Gastrocnemius medialis (tissue), 4 donors: Measurements from ENCODE around the gene SUPT20HL2. TPM values are rescaled to one million over a fixed set of nuclear protein-coding genes. Genes with fewer than 3 reads are reported as not detected.
A peak's percentile ranks its signal among the peaks of the same experiment; 100 is the strongest.

Experiments
- ATAC-seq, 2 donors: fragments of 150-250 bp; one replicate each; pipeline ENCODE4 v1.9.1; 2016
- DNase-seq, 2 donors: peaks; one replicate each; pipeline ENCODE4 v3.0.0-alpha.2; 2019
- H3K27ac ChIP-seq, 4 donors: fragments of 200-600 bp; sonication (generic); 1 replicate in 1 of 4; 2 replicates in 3 of 4; pipeline ENCODE4 v1.5.1; 2016 to 2018; ENCODE audit warnings: mild to moderate bottlenecking in 2 of 4, moderate library complexity in 1 of 4
- H3K27me3 ChIP-seq, 3 donors: fragments of 200-600 bp; sonication (generic) in 2 of 3; 1 replicate in 1 of 3; 2 replicates in 2 of 3; pipeline versions ENCODE4 v1.5.1 to v1.6.0; 2016 to 2019; ENCODE audit warnings: mild to moderate bottlenecking in 1 of 3, moderate library complexity in 1 of 3
- H3K36me3 ChIP-seq, 2 donors: fragments of 200-600 bp; sonication (generic) in 1 of 2; one replicate each; pipeline ENCODE4 v1.5.1; 2017 to 2018
- H3K4me1 ChIP-seq, 2 donors: fragments of 200-600 bp; sonication (generic) in 1 of 2; one replicate each; pipeline ENCODE4 v1.5.1; 2016 to 2017; ENCODE audit warnings: mild to moderate bottlenecking in 2 of 2
- H3K4me3 ChIP-seq, 4 donors: fragments of 200-600 bp; sonication (generic) in 3 of 4; 1 replicate in 1 of 4; 2 replicates in 3 of 4; pipeline ENCODE4 v1.5.1; 2016 to 2019; ENCODE audit warnings: mild to moderate bottlenecking in 2 of 4
- H3K9me3 ChIP-seq, 3 donors: fragments of 200-600 bp; sonication (generic) in 2 of 3; 1 replicate in 1 of 3; 2 replicates in 2 of 3; pipeline ENCODE4 v1.5.1; 2016 to 2019
- CTCF ChIP-seq, 5 experiments: fragments of 450-650 bp in 3 of 5; fragments of 200-600 bp in 2 of 5; sonication (generic) in 2 of 5; IDR thresholded peaks in 4 of 5; conservative IDR thresholded peaks in 1 of 5; 1 replicate in 4 of 5; 2 replicates in 1 of 5; pipeline ENCODE4 v1.5.1; 2016 to 2019; ENCODE audit warnings: antibody characterized with exemption in 5 of 5, mild to moderate bottlenecking in 3 of 5, moderate library complexity in 3 of 5
- POLR2A ChIP-seq, 2 donors: fragments of 450-650 bp; IDR thresholded peaks; one replicate each; pipeline ENCODE4 v1.6.1; 2017; ENCODE audit warnings: antibody characterized with exemption in 2 of 2, mild to moderate bottlenecking in 2 of 2, moderate library complexity in 2 of 2
- in situ Hi-C, 4 donors: fragments of 200-750 bp; cut with MboI; loops; one replicate each; pipeline versions ENCODE4 v1.15.0 to v1.8.0; 2017; ENCODE audit warnings: low sequenced_read_pairs in 4 of 4
- intact Hi-C: fragments of 100-400 bp; cut with DNase I; formaldehyde crosslinking; loops from one replicate; pipeline ENCODE4 v1.15.1; 2023; ENCODE audit warnings: low total_unique reads
- total RNA-seq, 4 donors: library from RNA; depleted of rRNA; stranded (reverse); fragments of >200 nt; gene quantifications; one replicate each; pipeline versions ENCODE4 v1.1.0 to v1.2.3, GENCODE V29; 2016

Gene SUPT20HL2
- total RNA-seq, 4 donors from 2014 or later: not detected

- DNase-seq (no peak), ATAC-seq (no peak)
- no peak for TF ChIP-seq CTCF (IDR thresholded peaks at IDR 0.05 in 4 of 5, conservative IDR thresholded peaks at IDR 0.05 in 1 of 5)
- TF ChIP-seq POLR2A (IDR thresholded peaks at IDR 0.05): no peak
- Histone ChIP-seq H3K9me3 (no peaks in the 10 kb centered on the region), H3K4me3 (no peak overlapping the region), H3K27ac (no peak overlapping the region), H3K27me3 (peaks cover 0 to 2% (median 0%) of the 10 kb centered on the region in 3 donors), H3K36me3 (no peaks in the 10 kb centered on the region), H3K4me1 (no peaks in the 10 kb centered on the region)
- intact Hi-C loops (no loop called here), in situ Hi-C loops (no loop called here)
These were observed 12.8 kb downstream of the SUPT20HL2 start for GRCh38 chrX:24301060-24301459.

GRCh38 chrX:24298191-24298590, 15.7 kb downstream of the SUPT20HL2 start:
- no peaks in the 10 kb centered on the region for H3K9me3 ChIP-seq
- H3K27ac ChIP-seq: no peak overlapping the region
- in situ Hi-C loops (no loop called here), intact Hi-C loops (no loop called here)
- peaks cover 0 to 2% (median 0%) of the 10 kb centered on the region in 3 donors for H3K27me3 ChIP-seq
- no peak for TF ChIP-seq CTCF (IDR thresholded peaks at IDR 0.05 in 4 of 5, conservative IDR thresholded peaks at IDR 0.05 in 1 of 5)
- TF ChIP-seq POLR2A (IDR thresholded peaks at IDR 0.05): no peak
- ATAC-seq (no peak), DNase-seq (no peak)
- no peak overlapping the region for H3K4me3 ChIP-seq
- H3K36me3 ChIP-seq: no peaks in the 10 kb centered on the region
- no peaks in the 10 kb centered on the region for H3K4me1 ChIP-seq

GRCh38 chrX:24294619-24295018, 19.2 kb downstream of the SUPT20HL2 start:
- DNase-seq (no peak), ATAC-seq (no peak)
- H3K9me3 ChIP-seq: no peaks in the 10 kb centered on the region
- TF ChIP-seq POLR2A (IDR thresholded peaks at IDR 0.05) (no peak), CTCF (IDR thresholded peaks at IDR 0.05 in 4 of 5, conservative IDR thresholded peaks at IDR 0.05 in 1 of 5) (no peak)
- H3K4me3 ChIP-seq: no peak overlapping the region
- no peaks in the 10 kb centered on the region for H3K4me1 ChIP-seq
- no peaks in the 10 kb centered on the region for H3K36me3 ChIP-seq
- intact Hi-C loops: no loop called here
- H3K27me3 ChIP-seq: peaks cover 0 to 2% (median 0%) of the 10 kb centered on the region in 3 donors
- in situ Hi-C loops: no loop called here
- no peak overlapping the region for H3K27ac ChIP-seq

- Histone ChIP-seq H3K36me3 (no peaks in the 10 kb centered on the region), H3K27ac (no peak overlapping the region), H3K27me3 (peaks cover 0 to 5% (median 0%) of the 10 kb centered on the region in 3 donors), H3K4me1 (no peaks in the 10 kb centered on the region), H3K4me3 (no peak overlapping the region), H3K9me3 (no peaks in the 10 kb centered on the region)
- in situ Hi-C loops (no loop called here), intact Hi-C loops (no loop called here)
- no peak for DNase-seq
- TF ChIP-seq CTCF (IDR thresholded peaks at IDR 0.05 in 4 of 5, conservative IDR thresholded peaks at IDR 0.05 in 1 of 5) (no peak), POLR2A (IDR thresholded peaks at IDR 0.05) (no peak)
- no peak for ATAC-seq
These were observed 20.5 kb downstream of the SUPT20HL2 start for GRCh38 chrX:24293412-24293811.

GRCh38 chrX:24292353-24292752, 21.5 kb downstream of the SUPT20HL2 start:
- Histone ChIP-seq H3K9me3 (no peaks in the 10 kb centered on the region), H3K4me3 (no peak overlapping the region), H3K27me3 (peaks cover 0 to 5% (median 0%) of the 10 kb centered on the region in 3 donors), H3K36me3 (no peaks in the 10 kb centered on the region), H3K27ac (no peak overlapping the region), H3K4me1 (no peaks in the 10 kb centered on the region)
- DNase-seq (peak; percentile 1 to 19), ATAC-seq (peak in 1 of 2 donors; percentile 45)
- TF ChIP-seq POLR2A (IDR thresholded peaks at IDR 0.05) (no peak), CTCF (IDR thresholded peaks at IDR 0.05 in 4 of 5, conservative IDR thresholded peaks at IDR 0.05 in 1 of 5) (no peak)
- in situ Hi-C loops: no loop called here
- intact Hi-C loops: no loop called here
